Hepatocyte (in vitro differentiated cells): Measurements from ENCODE around the gene MACROD2. TPM values are rescaled to one million over a fixed set of nuclear protein-coding genes. Genes with fewer than 3 reads are reported as not detected.

ENCODE experiments used
- DNase-seq: peaks from one replicate; pipeline ENCODE4 v3.0.0-alpha.2; 2016; ENCODE audit warnings: low spot score
- H2AFZ ChIP-seq: fragments of 200-600 bp; sonication (generic); 2 replicates; pipeline ENCODE4 v1.6.0; 2016; ENCODE audit warnings: antibody characterized with exemption, mild to moderate bottlenecking
- H3K27ac ChIP-seq: fragments of 200-600 bp; sonication (generic); 2 replicates; pipeline ENCODE4 v1.5.1; 2016; ENCODE audit warnings: mild to moderate bottlenecking
- H3K27me3 ChIP-seq: fragments of 200-600 bp; sonication (generic); 2 replicates; pipeline ENCODE4 v1.6.1; 2016
- H3K36me3 ChIP-seq: fragments of 200-600 bp; sonication (generic); replicated peaks from 2 replicates; pipeline ENCODE4 v1.5.1; 2016; ENCODE audit warnings: low read depth; ENCODE audit not compliant: insufficient read depth
- H3K4me1 ChIP-seq: fragments of 200-600 bp; sonication (generic); 2 replicates; pipeline ENCODE4 v1.5.1; 2016; ENCODE audit warnings: mild to moderate bottlenecking, moderate library complexity; ENCODE audit not compliant: insufficient read depth
- H3K4me2 ChIP-seq: fragments of 200-600 bp; sonication (generic); 2 replicates; pipeline ENCODE4 v1.6.0; 2016
- H3K4me3 ChIP-seq: fragments of 200-600 bp; sonication (generic); 2 replicates; pipeline ENCODE4 v1.5.1; 2016; ENCODE audit warnings: mild to moderate bottlenecking
- H3K79me2 ChIP-seq: fragments of 200-600 bp; sonication (generic); 2 replicates; pipeline ENCODE4 v1.6.0; 2017; ENCODE audit warnings: mild to moderate bottlenecking
- H3K9me2 ChIP-seq: fragments of 200-600 bp; sonication (generic); replicated peaks from 2 replicates; pipeline ENCODE4 v1.6.0; 2017; ENCODE audit warnings: mild to moderate bottlenecking; ENCODE audit not compliant: insufficient read depth
- H3K9me3 ChIP-seq: fragments of 200-600 bp; sonication (generic); 2 replicates; pipeline ENCODE4 v1.5.1; 2016; ENCODE audit warnings: low read depth, mild to moderate bottlenecking
- H4K20me1 ChIP-seq: fragments of 200-600 bp; sonication (generic); 2 replicates; pipeline ENCODE4 v1.6.0; 2016; ENCODE audit warnings: mild to moderate bottlenecking; ENCODE audit not compliant: insufficient read depth, poor library complexity, severe bottlenecking
- CTCF ChIP-seq: fragments of 200-600 bp; sonication (generic); IDR thresholded peaks from 2 replicates; pipeline ENCODE4 v1.5.1; 2016; ENCODE audit warnings: antibody characterized with exemption, mild to moderate bottlenecking; ENCODE audit not compliant: poor library complexity
- EZH2 ChIP-seq: fragments of 200-600 bp; sonication (generic); IDR thresholded peaks from 2 replicates; pipeline ENCODE4 v1.6.1; 2016; ENCODE audit warnings: antibody characterized with exemption, mild to moderate bottlenecking, borderline replicate concordance
- EZH2phosphoT487 ChIP-seq: fragments of 200-600 bp; sonication (generic); IDR thresholded peaks from one replicate; pipeline ENCODE4 v1.6.1; 2018; ENCODE audit warnings: antibody characterized with exemption, mild to moderate bottlenecking, low read depth, moderate library complexity; ENCODE audit not compliant: unreplicated experiment, severe bottlenecking
- WGBS: methylation state at CpG from one replicate; pipeline ENCODE4 v1.1.6; 2016; ENCODE audit warnings: low lambda C conversion rate; ENCODE audit errors: missing lambda C conversion rate; 5-methylcytosine and 5-hydroxymethylcytosine counted together
- polyA plus RNA-seq: library from polyadenylated mRNA; unstranded; fragments of >200 nt; fragmentation: Nextera tagmentation; extraction: Ambion mirVana; gene quantifications from 2 replicates; pipeline ENCODE4 v1.2.1, GENCODE V29; 2016
- total RNA-seq: library from RNA; depleted of rRNA; stranded (reverse); fragments of >200 nt; gene quantifications from 2 replicates; pipeline ENCODE4 v1.2.3, GENCODE V29; 2014

MACROD2 gene
- total and polyA plus RNA-seq, 2 experiments from 2014 or later, result 2.4 to 3.1 TPM

GRCh38 chr20:15565786-15566185, 1570.5 kb downstream of the MACROD2 start:
- Histone ChIP-seq H3K79me2 (no peaks in the 10 kb centered on the region), H3K27me3 (no peaks in the 10 kb centered on the region), H3K9me2 (no peaks in the 10 kb centered on the region), H3K4me2 (no peak overlapping the region), H3K36me3 (no peaks in the 10 kb centered on the region), H3K4me3 (no peak overlapping the region), H3K4me1 (peaks cover 17% of the 10 kb centered on the region), H2AFZ (no peak overlapping the region), H4K20me1 (no peaks in the 10 kb centered on the region), H3K27ac (no peak overlapping the region), H3K9me3 (no peaks in the 10 kb centered on the region)
- no peak for TF ChIP-seq EZH2phosphoT487
- TF ChIP-seq CTCF, result no peak
- no peak for TF ChIP-seq EZH2
- WGBS, result 29% methylated on average over 2 of the region's 2 CpGs
- peak; percentile 25 for DNase-seq

DNA sequence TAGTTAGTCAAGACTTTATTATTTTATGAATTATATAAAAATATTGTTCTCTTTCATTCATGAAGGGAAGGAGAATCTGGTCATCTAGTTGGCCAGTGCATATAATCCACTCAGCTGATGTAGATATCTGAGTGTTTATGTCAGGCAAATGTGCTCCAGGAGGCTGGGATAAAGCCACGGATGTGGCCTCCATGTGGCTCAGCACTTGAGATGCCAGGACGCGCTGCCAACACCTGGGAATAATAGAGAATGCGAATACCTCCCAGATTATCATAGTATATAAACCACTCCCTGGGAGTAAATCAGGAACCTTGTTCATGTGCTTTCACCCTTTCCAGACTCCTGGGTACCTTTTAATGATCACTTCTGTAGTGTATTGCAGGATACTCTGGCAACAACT, 1571.9 kb downstream of the MACROD2 start:
- no peaks in the 10 kb centered on the region for H3K79me2 ChIP-seq
- H3K4me3 ChIP-seq, result no peak overlapping the region
- DNase-seq, result no peak
- WGBS, result 77% methylated on average over 4 of the region's 4 CpGs
- H3K4me2 ChIP-seq, result no peak overlapping the region
- H3K27ac ChIP-seq, result no peak overlapping the region
- no peaks in the 10 kb centered on the region for H4K20me1 ChIP-seq
- no peaks in the 10 kb centered on the region for H3K9me2 ChIP-seq
- peaks cover 6% of the 10 kb centered on the region for H3K4me1 ChIP-seq
- H3K9me3 ChIP-seq, result no peaks in the 10 kb centered on the region
- H2AFZ ChIP-seq, result no peak overlapping the region
- H3K36me3 ChIP-seq, result no peaks in the 10 kb centered on the region
- TF ChIP-seq EZH2 (no peak), CTCF (no peak), EZH2phosphoT487 (no peak)
- H3K27me3 ChIP-seq, result no peaks in the 10 kb centered on the region

DNA sequence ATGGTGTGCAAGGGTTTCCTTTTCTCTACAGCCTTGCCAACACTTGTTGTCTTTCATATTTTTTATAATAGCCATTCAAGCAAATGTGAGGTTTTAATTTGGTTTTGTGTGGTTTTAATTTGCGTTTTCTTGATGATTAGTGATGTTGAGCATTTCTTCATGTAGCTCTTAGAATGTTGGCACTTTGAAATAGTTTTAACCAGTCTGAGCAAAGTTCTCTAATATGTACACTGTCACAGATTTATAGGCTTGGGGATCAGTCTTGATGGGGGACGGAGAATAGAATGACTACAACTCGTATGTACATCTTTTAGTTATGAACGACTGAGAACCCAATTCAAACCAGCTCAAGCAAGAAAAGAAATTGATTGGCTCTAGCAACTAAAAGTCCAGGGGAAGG, 1574.8 kb downstream of the MACROD2 start:
- DNase-seq, result no peak
- no peak for TF ChIP-seq EZH2
- TF ChIP-seq EZH2phosphoT487, result no peak
- TF ChIP-seq CTCF, result no peak
- 99% methylated on average over 4 of the region's 4 CpGs for WGBS

GRCh38 chr20:15571056-15571455, 1575.7 kb downstream of the MACROD2 start:
- TF ChIP-seq EZH2 (no peak), EZH2phosphoT487 (no peak), CTCF (no peak)
- Histone ChIP-seq H3K9me3 (no peaks in the 10 kb centered on the region), H3K27me3 (no peaks in the 10 kb centered on the region), H3K36me3 (no peaks in the 10 kb centered on the region), H3K4me1 (no peaks in the 10 kb centered on the region), H4K20me1 (no peaks in the 10 kb centered on the region), H3K27ac (no peak overlapping the region), H3K79me2 (no peaks in the 10 kb centered on the region), H3K9me2 (no peaks in the 10 kb centered on the region), H3K4me2 (no peak overlapping the region), H3K4me3 (no peak overlapping the region), H2AFZ (no peak overlapping the region)
- no peak for DNase-seq

More for the DNA sequence above, 1574.8 kb downstream of the MACROD2 start:
- Histone ChIP-seq H3K4me3 (no peak overlapping the region), H3K27me3 (no peaks in the 10 kb centered on the region), H3K36me3 (no peaks in the 10 kb centered on the region), H3K27ac (no peak overlapping the region), H3K79me2 (no peaks in the 10 kb centered on the region), H4K20me1 (no peaks in the 10 kb centered on the region), H3K9me2 (no peaks in the 10 kb centered on the region), H2AFZ (no peak overlapping the region), H3K9me3 (no peaks in the 10 kb centered on the region), H3K4me1 (no peaks in the 10 kb centered on the region), H3K4me2 (no peak overlapping the region)
